Germinal center (tissue), 1 donor: ENCODE results near the gene ZNF497.
"Not testable (repeated sequence)": the region's sequence is repeated elsewhere in the genome, so short reads cannot be mapped to it uniquely, and the experiment has no call there.

Experiments
- DNase-seq: peaks from one replicate; pipeline ENCODE4 v3.0.0; 2012; ENCODE audit warnings: mixed read lengths, low spot score

The ZNF497 gene

DNA sequence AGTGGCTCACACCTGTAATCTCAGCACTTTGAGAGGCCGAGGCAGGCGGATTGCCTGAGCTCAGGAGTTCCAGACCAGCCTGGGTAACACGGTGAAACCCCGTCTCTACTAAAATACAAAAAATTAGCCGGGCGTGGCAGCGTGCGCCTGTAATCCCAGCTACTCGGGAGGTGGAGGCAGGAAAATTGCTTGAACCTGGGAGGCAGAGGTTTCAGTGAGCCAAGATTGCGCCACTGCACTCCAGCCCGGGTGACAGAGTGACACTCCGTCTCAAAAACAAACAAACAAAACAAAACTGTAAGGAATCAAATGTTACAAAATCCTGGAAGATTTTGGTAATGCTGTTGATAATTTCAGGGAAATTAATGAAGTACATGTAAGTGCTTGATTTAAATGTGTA, 14.5 kb downstream of the ZNF497 start:
- not testable (repeated sequence) for DNase-seq

DNA sequence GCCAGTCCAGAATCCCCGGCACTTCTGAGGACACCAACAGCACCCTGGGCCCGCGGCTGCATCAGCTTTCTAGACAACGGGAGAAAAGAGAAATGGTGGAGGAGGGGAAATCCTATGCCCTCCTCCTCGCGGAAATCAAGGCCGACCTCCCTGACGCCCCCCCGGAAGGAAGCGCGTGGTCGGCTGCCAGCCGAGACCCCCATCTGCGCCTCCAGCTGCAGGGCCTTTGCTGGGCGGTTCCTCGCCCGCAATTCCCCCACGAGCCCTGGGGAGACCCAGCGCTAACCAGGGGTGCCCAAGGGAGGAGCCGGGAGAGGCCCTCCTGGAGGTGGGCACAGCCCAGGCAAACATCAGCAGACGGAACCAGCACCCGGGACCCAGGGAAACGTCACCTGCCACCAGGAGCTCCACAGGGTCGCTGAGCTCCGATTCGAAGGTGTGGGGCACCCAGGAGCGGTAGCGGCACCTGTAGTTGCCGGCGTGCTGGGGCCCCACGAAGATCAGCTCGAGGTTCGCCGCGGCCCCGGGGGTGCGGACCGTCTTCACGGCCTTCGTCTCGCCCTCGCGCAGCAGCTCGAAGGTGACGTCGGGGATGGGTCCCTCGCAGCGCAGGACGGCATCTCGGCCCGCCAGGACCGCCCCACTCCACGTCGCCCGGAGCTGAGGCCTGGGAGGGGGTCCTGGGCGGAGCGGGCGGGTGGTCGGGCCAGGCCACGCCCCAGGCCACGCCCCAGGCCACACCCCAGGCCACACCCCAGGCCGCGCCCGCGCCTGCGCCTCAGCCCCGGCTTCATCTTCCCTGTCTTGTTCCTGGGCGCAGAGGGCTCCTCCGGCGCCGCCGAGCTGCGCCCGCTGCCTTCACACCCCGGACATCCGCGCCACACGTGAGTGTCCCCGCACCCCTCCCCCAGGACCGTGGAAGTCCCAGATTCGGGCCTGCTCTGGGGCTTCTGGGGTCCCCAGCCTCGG, 15.3 kb downstream of the ZNF497 start:
- peak; percentile 90 for DNase-seq

GRCh38 chr19:58345558-58345957, 17.0 kb downstream of the ZNF497 start:
- DNase-seq = no peak

GRCh38 chr19:58338825-58339558, 23.6 kb downstream of the ZNF497 start:
- no peak for DNase-seq

DNA sequence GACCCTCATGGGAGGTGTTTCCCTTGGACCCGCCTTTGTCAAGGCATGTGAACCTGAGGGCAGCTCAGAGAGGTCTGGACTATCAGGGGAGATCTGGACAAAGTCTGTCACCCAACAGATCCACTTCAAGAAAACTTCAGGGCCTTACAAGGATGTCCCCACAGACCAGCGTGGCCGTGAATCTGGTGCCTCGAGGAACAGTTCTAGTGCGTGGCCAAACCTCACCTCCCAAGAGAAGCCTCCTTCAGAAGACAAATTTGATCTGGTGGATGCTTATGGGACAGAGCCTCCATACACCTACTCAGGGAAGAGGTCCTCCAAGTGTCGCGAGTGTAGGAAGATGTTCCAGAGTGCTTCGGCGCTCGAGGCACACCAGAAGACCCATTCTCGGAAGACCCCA, 24.2 kb downstream of the ZNF497 start:
- DNase-seq = no peak

DNA sequence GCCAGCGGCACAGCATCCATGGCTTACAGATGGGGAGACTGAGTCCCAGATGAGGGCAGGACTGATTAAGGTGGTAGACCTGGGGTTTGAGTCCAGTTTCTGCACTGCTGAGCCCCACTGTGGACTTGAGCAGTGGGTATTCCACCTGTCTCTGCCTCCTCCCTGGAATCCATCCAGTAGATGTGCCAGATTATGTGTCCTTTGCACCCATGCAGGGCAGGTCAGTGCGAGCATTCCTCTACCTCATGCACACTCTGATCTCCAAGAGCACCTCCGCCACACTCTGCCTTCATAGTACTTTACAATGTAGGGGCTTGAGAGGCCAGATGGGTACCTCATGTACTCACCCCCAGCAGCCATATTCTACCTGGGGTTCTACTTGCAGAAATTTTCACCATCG, 25.7 kb downstream of the ZNF497 start:
- DNase-seq = no peak

DNA sequence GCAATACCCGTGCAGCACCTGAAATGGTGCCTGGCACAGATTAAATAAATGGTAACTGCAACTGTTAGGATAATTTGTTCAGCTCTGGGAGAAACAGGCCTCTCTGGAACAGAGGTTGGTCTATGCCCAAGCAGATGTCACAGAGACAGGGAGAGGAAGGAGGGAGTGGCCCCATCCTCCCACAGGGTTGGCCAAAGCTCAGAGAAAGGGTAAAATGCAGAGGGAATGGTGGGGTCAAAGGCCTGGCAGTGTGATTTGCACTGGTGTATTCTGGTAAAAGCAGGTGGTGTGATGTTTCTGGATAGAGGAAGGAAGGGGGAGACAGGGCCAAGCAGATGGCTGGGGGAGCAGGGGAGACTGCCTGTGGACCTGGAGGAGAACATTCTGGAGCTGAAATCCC, 26.3 kb downstream of the ZNF497 start:
- DNase-seq = no peak

GRCh38 chr19:58335630-58336029, 26.9 kb downstream of the ZNF497 start:
- no peak for DNase-seq

DNA sequence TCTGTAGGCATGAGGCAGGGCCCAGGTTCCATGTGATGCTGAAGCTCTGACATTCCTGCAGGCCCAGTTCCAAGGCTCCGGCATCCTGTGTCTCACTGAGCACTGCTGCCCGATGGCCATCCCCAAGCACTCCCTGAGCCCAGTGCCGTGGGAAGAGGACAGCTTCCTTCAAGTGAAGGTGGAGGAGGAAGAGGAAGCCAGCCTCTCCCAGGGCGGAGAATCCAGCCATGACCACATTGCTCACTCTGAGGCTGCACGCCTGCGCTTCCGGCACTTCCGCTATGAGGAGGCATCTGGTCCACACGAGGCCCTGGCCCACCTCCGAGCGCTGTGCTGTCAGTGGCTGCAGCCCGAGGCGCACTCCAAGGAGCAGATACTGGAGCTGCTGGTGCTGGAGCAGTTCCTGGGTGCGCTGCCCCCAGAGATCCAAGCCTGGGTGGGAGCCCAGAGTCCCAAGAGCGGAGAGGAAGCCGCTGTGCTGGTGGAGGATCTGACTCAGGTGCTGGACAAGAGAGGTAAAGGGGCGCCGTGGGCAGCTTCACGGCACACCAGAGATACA, 27.8 kb downstream of the ZNF497 start:
- no peak for DNase-seq

DNA sequence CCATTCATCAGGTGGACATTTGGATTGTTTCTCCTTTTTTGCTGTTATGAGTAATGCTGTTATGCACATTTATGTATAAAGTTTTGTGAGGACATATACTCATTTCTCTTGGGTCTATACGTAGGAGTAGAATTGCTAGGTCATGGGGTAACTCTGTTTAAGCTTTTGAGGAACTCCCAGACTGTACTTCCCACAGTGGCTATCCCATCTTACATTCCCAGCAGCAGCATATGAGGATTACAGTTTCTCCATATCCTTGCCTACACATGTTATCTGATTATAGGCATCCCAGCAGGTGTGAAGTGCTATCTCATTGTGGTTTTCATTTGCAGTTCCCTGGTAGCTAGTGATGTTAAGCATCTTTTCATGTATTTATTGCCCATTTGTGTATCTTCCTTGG, 29.9 kb downstream of the ZNF497 start:
- DNase-seq = no peak

GRCh38 chr19:58330458-58330857, 32.1 kb downstream of the ZNF497 start:
- no peak for DNase-seq

GRCh38 chr19:58328999-58329398, 33.6 kb downstream of the ZNF497 start:
- no peak for DNase-seq

GRCh38 chr19:58326914-58327726, 35.4 kb downstream of the ZNF497 start, which contains the start of gene ZSCAN22:
Gene ZSCAN22, plus strand, starts transcription at chr19:58326994. Its CDS starts 7,809 bp downstream, at chr19:58334803.
- peak; percentile 93 for DNase-seq

GRCh38 chr19:58326501-58326913, 36.0 kb downstream of the ZNF497 start:
- no peak for DNase-seq

GRCh38 chr19:58325311-58326022, 37.1 kb downstream of the ZNF497 start:
- no peak for DNase-seq

DNA sequence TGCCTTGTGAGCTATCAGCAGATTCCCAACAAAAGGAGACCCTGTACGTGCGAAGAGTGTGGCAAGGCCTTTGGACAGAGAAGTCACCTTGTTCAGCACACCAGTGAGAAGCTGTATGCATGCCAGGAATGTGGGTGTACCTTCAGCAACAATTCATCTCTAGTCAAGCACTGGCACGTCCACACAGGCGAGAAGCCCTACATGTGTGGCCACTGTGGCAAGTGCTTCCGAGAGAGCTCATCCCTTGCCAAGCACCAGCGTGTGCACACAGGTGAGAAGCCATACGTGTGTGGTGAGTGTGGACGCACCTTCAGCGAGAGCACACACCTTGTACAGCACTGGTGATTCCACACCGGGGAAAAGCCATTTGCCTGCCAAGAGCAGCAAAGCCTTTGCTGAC, 43.3 kb downstream of the ZNF497 start:
- DNase-seq = no peak

DNA sequence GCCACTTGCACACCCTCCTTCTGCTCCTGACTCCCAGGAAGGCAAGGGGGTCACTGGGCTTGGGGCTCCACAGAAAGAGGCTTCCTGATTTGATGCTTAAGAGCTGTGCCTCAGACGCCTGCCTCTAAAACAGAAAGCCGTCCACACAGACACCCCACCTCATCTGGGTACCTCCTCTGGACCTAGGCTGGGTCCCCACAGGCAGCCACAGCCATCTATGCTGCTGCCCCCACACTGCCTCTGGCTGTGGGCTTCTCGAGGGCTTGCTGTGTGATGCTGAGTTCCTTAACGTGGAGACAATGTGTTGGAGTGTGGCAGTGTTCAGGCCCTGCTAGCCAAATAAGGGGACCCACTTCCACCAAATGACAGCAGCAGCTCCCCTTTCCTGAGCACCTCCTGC, 44.3 kb downstream of the ZNF497 start:
- DNase-seq = no peak

- DNase-seq = no peak
Observed at GRCh38 chr19:58317476-58318072, 45.0 kb downstream of the ZNF497 start.

- no peak for DNase-seq
Observed at GRCh38 chr19:58315580-58315979, 47.0 kb downstream of the ZNF497 start.

DNA sequence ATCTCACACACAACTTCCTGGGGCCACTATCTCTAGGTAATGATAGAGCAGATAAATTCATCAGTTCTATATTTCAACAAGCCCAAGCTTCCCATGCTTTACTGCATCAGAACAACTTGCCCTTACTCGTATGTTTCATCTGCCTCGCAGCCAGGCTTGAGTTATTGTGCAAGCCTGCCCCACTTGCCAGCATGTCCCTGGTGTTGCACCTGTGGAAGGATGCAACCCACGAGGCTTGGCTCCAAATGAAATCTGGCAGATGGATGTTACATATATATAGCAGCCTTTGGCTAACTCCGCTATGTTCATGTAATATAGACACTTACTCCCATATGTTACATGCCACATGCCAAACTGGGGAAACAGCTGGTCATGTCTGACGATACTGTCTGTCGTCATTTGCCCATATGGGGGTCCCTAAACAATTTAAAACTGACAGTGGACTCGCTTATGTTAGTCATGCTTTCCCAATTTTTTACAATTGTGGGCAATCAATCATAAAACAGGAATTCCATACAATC, 51.1 kb downstream of the ZNF497 start:
- DNase-seq = no peak
